ENCODE measurements around the gene NBPF9.
"Not testable (repeated sequence)": the region's sequence is repeated elsewhere in the genome, so short reads cannot be mapped to it uniquely, and the experiment has no call there.

NBPF9 gene, protein sequence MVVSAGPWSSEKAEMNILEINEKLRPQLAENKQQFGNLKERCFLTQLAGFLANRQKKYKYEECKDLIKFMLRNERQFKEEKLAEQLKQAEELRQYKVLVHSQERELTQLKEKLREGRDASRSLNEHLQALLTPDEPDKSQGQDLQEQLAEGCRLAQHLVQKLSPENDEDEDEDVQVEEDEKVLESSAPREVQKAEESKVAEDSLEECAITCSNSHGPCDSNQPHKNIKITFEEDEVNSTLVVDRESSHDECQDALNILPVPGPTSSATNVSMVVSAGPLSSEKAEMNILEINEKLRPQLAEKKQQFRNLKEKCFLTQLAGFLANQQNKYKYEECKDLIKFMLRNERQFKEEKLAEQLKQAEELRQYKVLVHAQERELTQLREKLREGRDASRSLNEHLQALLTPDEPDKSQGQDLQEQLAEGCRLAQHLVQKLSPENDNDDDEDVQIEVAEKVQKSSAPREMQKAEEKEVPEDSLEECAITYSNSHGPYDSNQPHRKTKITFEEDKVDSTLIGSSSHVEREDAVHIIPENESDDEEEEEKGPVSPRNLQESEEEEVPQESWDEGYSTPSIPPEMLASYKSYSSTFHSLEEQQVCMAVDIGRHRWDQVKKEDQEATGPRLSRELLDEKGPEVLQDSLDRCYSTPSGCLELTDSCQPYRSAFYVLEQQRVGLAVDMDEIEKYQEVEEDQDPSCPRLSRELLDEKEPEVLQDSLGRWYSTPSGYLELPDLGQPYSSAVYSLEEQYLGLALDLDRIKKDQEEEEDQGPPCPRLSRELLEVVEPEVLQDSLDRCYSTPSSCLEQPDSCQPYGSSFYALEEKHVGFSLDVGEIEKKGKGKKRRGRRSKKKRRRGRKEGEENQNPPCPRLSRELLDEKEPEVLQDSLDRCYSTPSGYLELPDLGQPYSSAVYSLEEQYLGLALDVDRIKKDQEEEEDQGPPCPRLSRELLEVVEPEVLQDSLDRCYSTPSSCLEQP (N-terminal part only)

DNA sequence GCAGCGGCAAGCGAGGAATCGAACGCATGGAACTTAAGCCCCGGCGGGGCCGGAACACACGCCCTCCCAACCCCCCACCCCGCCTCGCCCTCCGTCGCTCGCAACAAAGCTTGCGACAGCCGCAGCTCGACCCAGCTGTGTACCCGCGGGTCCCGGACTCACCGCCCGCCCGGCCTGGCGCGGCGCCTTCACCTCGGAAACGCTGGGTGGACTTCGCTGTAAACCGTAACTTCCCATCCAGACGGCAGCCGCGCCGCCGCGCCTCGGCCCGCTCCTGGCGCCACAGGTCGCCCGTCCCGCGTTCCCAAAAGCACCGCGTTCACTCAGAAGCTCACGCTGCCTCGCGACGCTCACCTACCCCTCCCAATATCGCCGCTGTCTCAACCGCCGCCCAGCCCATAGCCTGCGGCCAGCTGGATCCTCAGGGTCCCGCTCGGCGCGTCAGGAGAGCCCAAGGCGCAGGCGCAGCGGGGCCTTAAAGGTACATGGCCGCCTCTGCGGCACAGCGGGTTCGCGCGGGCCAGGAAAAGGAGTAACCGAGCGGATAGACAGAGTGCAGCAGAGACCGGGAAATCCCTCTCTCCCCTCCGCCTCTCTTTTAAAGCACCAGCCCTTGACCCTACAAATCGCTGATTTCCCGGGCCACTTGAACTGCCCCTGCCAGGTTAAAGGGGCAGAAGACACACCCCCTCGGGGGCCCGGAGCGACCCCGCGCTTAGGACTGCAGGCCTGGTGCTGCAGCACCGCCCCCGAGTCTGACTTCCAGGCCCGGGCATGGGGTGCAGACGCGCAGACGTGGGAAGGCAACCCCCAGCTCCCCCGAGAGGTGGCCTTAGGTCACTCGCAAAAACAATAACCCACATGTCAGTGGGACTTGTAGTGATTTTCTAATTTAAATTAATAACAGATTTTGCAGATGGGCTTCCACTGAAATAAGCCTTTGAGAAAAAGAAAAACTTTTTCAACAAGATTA lies at the start of gene NBPF9:
TSS of gene NBPF9 (minus strand) at position 443 of the 973 bp plus-strand sequence. CDS start 21,412 bp downstream, outside the sequence.
- DNase-seq = not testable (repeated sequence)

- DNase-seq = not testable (repeated sequence)
Observed at GRCh38 chr1:149149909-149150308, 46.6 kb upstream of the NBPF9 start.

DNA sequence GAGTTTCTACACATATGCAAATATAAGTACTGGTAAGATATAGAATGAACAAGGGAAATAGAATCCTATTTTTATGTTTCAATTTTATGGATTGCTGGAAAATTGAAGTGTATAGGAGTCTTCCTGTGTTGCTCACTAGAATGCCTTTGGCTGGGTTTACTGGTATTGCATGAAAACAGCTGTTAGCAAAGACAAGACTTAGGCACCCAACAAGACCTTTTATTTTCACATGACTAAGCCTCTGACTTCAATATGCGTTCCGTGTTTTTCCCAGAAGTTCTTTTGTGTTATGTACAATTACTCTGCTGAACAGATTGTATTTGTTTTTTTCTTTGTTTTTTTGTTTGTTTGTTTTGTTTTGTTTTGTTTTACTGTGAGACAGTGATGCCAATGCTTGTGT lies 34.2 kb upstream of the NBPF9 start:
- not testable (repeated sequence) for DNase-seq

DNA sequence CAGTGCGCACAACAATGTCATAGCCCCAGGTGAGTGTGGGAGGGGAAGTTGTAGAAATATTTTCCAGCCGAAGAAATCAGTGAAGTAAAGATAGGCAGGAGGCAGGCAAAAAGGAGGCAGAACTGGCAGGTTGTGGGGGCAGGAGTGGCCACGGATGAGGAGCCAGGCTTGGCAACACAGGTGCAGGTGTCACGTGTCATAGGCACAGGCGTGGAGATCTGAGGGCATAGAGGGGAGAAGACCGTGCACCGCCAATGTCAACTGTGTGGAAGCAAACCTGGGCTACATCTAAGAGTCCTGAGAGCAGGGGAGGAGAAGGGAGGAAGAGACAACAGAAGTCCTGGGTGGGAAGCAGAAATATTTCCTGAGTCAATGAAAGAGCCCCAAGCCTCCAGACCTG lies 27.6 kb upstream of the NBPF9 start:
- not testable (repeated sequence) for DNase-seq

DNA sequence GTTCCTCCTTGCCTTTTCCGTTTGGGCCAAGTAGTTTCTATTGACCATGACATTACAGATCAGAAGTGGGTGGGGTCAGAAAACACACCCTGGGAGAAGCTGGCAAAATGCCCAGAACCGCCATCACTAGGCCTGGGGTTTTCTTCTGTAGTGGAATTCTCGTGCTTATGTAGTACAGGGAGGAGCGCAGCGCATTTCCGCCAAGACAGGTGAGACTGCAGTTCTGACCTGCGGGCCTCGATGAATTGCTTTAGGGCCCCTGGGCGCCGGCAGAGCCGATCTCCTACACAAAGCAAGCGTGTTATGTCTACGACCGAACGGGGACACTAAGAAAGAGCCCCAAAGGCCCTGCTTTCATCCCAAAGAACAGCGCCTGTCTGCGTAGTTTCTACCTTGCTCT lies 25.9 kb upstream of the NBPF9 start:
- DNase-seq = not testable (repeated sequence)

- not testable (repeated sequence) for DNase-seq
Observed at GRCh38 chr1:149126555-149127145, 23.3 kb upstream of the NBPF9 start.

- not testable (repeated sequence) for DNase-seq
Observed at GRCh38 chr1:149123948-149124926, 20.9 kb upstream of the NBPF9 start.

GRCh38 chr1:149112828-149113227 lies 9.5 kb upstream of the NBPF9 start:
- not testable (repeated sequence) for DNase-seq

- DNase-seq = not testable (repeated sequence)
Observed at GRCh38 chr1:149110343-149110742, 7.0 kb upstream of the NBPF9 start.

GRCh38 chr1:149102574-149102973 lies 777 bp downstream of the NBPF9 start:
- DNase-seq = not testable (repeated sequence)

DNA sequence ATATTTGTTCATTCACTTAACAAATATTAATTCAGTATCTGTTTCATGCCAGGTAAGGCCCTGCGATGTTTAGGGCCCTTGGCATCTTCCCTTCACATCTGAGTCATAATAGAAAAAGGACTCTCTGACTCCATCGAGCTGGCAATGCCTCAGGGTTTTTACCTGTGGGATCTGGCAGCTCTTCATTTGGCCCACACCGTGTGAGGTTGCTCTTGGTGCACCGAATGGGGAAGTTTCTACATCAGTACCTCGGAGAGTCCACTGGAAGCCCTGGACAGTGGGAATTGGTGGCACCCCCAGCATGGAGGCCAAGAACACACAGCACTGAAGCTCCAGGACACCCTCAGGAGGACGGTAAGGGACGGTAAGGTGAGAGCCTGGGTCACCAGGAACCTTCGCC lies 5.1 kb downstream of the NBPF9 start:
- DNase-seq = not testable (repeated sequence)

- not testable (repeated sequence) for DNase-seq
Observed at GRCh38 chr1:149093155-149093554, 10.2 kb downstream of the NBPF9 start.

DNA sequence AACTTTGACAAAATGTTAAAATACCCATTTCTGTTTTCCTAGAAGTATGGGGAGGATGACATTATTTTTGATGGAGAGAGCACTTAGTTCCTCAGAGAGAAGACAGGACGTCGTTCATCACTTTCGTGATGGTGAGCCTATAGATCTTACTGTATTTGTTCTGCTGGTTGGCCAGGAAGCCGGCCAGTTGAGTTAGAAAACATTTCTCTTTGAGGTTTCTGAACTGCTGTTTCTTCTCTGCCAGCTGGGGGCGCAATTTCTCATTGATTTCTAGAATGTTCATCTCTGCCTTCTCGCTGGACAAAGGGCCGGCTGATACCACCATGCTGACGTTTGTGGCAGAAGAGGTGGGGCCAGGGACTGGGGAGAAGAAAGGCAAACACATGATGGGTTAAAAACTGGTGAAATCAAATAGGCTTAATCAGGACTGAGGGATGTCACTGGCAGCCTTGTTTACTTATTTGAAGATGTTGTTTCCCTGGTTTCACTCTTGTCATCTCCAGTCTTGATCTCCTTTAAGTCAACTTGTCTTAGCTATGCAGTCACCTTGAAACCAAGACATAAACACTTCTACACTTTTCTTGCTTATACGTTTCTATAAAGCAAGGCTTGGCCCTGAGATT lies 27.7 kb downstream of the NBPF9 start:
- DNase-seq = not testable (repeated sequence)

DNA sequence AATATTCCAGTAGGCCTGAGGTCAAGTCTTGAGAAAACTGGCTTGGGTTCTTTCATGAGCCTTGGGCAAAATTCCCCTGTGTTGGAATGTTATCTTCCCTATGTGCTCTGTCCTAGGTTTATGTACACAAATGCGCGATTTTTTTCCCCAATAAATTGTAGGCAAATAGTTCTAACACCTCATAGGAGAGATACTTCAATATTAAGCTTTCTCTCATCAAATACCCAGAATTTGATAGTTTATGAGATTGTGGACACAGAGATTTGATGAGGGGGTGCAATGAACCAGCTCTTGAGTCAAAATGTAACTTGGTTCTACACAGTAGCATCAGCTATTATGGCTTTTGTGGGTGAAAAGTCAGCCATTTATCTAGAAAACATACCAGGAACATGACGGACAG lies 38.7 kb downstream of the NBPF9 start:
- DNase-seq = not testable (repeated sequence)

DNA sequence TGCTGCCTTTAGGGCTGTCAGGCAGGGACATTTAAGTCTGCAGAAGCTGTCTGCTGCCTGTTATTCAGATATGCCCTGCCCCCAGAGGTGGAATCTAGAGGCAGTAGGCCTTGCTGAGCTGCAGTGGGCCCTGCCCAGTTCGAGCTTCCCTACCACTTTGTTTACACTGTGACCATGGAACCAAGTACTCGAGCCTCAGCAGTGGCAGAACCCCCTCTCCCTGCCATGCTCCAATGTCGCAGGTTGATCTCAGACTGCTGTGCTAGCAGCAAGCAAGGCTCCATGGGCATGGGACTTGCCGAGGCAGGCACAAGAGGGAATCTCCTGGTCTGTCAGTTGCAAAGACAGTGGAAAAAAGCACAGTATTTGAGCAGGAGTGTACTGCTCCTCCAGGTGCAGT lies 60.3 kb downstream of the NBPF9 start:
- DNase-seq = not testable (repeated sequence)

GRCh38 chr1:149033916-149034315 lies 69.4 kb downstream of the NBPF9 start:
- DNase-seq = not testable (repeated sequence)

- not testable (repeated sequence) for DNase-seq
Observed at GRCh38 chr1:149024327-149024726, 79.0 kb downstream of the NBPF9 start.

- not testable (repeated sequence) for DNase-seq
Observed at GRCh38 chr1:149018577-149018976, 84.8 kb downstream of the NBPF9 start.

DNA sequence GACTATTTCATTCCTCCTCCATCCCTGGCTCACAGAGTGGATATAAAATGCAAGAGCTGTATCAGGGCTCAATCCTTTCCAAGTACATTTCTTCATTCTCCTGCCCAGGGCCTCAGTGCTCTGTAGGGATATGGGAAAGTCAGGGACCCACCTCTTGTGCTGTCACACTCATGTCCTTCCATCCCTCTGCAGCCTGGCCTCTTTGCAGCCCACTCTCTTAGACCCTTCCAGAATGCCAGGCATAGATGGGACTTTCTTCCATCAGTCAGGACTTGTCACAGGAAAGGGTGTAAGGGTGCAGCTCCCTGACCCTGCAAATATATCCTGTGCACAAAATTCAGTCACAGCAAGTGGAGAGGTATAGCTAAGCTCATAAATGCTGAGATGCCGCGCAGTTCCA lies 86.7 kb downstream of the NBPF9 start:
- DNase-seq = not testable (repeated sequence)

- DNase-seq = not testable (repeated sequence)
Observed at GRCh38 chr1:149015522-149015921, 87.8 kb downstream of the NBPF9 start.
